Fibroblast of mammary gland (primary cell): Measurements from ENCODE around the gene FRAT2.
A peak's percentile ranks its signal among the peaks of the same experiment; 100 is the strongest.

Experiments
- DNase-seq: peaks from one replicate; pipeline ENCODE4 v3.0.0-alpha.2; 2010; ENCODE audit warnings: low read depth
- H3K4me3 ChIP-seq: 2 replicates; pipeline ENCODE4 v1.5.1; 2011; ENCODE audit warnings: low read depth, mild to moderate bottlenecking, low read length, moderate library complexity; ENCODE audit not compliant: control insufficient read depth
- TF ChIP-seq, protein P1 (sequence below): conservative IDR thresholded peaks from 2 replicates; pipeline ENCODE4 v1.5.1; 2011; ENCODE audit warnings: low read depth, low read length, inconsistent platforms; ENCODE audit not compliant: control insufficient read depth, insufficient read depth

Gene FRAT2

DNA sequence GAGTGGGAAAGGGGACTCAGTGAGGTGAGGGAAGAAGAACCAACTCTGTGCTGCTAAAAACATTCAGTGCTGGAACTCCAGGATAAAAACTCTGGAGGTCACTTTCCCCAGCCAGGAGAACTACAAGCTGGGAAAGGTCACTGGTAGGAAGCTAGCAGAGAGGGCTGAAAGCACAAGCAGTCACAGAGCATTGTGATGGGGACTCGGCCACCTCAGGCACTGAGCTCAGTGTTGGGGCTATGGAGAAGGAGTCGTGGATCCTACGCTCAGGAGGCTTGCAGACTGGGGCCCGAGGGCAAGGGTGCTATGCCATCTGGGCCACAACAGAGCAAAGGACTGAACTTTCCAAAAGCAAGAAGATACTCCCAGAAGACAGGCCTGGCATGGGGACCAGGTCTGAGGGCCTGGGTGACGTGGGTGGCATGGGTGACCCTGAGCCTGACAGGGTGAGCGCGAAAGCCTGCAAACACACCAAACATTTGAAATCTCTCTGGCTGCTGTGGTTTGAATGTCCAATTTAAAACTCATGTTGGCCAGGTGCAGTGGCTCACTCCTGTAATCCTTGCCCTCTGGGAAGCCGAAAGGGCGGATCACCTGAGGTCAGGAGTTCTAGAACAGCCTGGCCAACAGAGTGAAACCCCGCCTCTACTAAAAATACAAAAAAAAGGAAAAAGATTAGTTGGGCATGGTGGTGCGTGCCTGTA lies 32.3 kb downstream of the FRAT2 start:
- TF ChIP-seq, protein P1, sequence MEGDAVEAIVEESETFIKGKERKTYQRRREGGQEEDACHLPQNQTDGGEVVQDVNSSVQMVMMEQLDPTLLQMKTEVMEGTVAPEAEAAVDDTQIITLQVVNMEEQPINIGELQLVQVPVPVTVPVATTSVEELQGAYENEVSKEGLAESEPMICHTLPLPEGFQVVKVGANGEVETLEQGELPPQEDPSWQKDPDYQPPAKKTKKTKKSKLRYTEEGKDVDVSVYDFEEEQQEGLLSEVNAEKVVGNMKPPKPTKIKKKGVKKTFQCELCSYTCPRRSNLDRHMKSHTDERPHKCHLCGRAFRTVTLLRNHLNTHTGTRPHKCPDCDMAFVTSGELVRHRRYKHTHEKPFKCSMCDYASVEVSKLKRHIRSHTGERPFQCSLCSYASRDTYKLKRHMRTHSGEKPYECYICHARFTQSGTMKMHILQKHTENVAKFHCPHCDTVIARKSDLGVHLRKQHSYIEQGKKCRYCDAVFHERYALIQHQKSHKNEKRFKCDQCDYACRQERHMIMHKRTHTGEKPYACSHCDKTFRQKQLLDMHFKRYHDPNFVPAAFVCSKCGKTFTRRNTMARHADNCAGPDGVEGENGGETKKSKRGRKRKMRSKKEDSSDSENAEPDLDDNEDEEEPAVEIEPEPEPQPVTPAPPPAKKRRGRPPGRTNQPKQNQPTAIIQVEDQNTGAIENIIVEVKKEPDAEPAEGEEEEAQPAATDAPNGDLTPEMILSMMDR = no peak
- H3K4me3 ChIP-seq = no peak overlapping the region
- DNase-seq = no peak

DNA sequence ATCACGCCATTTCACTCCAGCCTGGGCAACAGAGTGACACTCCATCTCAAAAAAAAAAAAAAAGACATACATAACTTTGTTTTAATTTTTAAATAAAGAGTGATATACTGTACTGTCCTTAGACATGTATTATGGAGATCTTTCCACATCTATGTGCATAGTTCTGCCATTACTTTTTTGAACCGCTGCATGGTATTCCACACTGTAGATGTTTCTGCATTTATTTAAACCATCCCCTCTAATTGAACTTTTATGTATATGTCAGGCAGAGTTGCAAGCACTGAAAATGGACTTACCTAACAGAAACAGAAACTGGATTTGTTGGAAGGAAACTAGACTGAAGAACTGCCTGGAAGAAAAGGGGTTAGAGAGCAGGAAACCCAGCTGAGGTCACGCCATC lies 33.5 kb downstream of the FRAT2 start:
- TF ChIP-seq, protein P1 = no peak
- H3K4me3 ChIP-seq = no peak overlapping the region
- no peak for DNase-seq

DNA sequence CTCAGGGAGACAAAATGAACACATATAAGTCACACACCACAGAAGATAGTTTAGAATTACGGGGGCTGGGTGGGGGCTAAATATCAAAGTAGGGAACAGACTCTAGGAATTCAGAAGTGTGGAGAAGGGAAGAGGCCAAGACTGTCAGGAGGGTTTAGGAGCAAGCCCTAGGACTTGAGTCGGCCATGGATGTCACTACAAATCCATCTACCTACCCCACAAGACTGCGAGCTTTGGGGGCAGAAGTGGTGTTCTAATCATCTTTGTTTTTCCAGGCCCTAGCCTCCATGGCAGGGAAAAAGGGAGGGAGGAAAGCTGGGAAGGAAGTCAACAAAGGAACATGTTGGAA lies 36.3 kb downstream of the FRAT2 start:
- H3K4me3 ChIP-seq = no peak overlapping the region
- TF ChIP-seq, protein P1 = no peak
- no peak for DNase-seq

DNA sequence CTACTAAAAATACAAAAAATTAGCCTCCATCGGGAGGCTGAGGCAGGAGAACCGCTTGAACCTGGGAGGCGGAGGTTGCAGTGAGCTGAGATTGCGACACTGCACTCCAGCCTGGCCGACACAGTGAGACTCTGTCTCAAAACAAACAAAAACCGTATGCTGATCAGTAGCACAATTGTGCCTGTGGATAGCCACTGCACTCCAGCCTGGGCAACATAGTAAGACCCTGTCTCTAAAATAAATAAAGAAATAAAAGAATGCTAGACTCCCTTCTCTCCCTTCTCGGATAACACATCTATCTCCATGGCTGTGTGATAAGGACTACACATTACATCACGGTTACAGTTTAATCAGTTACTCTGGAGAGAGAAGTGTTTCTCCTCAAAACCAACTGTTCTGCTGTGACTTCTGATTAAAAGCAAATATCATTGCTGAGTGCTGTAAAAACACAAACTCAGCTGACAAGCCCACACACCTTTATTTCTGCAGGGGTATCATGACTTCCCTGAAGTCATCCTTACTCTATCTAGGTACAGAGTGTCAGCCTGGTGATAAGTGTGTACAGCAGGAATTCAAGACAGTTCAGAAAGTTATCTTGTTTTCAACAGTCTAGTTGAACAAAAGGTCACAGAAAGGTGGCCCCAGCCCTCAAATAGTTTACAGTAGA lies 36.8 kb downstream of the FRAT2 start:
- H3K4me3 ChIP-seq = no peak overlapping the region
- peak; percentile 10 for DNase-seq
- TF ChIP-seq, protein P1 = no peak

DNA sequence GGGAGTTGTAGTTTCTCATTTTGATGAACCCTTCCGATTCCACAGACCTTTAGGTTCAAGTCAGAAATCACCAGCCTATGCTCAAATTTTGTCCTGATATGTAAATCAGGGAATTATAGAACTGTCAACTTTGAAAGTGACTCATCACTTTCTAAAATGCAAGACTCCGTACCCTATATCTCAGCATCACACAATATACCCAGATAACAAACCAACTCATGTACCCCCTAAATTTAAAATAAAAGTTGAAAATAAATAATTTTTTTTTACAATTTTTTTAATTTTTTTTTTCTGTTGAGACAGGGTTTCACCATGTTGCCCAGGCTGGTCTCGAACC lies 41.7 kb downstream of the FRAT2 start:
- TF ChIP-seq, protein P1 = no peak
- no peak overlapping the region for H3K4me3 ChIP-seq

DNA sequence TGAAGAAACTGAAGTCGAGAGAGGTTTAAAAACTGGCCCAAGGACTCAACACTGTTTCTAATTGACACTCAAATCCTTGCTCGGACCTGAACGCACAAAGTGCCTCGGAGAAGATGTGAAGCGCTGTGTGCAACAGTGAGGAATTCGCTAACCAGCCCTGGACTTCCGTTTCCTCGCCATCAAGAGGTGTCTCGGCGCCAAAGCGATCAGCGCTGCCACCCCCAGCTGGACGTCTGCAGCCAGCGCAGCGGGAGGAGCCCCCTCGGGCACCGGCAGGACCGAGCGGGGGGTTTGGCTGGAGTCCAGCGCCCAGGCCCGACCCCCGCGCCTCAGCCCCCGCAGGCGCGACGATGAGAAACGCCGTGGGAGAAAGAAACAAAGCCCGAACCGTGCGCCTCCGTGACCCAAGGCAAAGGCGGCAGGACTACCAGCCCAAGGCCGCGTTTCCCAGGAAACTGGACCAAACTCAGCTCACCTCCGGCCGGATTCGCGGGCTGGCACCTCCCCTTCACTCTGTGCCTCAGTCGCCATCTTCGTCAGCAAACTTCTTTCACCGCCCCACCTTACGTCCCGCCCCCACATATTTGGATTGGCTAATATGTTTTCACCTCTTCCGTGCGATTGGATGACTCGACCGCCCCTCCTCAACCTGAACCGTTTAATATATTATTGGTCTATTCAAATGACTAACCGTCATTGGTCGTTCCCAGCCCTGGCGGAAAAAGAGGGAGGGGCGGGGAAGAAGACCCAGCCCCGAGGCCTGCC lies 42.2 kb downstream of the FRAT2 start, which contains the start of gene ARHGAP19:
ARHGAP19 (minus strand) TSS at position 541 of the 765 bp plus-strand sequence; CDS start at position 531, 10 bp downstream.
- DNase-seq = peak; percentile 98
- TF ChIP-seq, protein P1 = no peak
- H3K4me3 ChIP-seq = peak within 1 kb of the TSS; percentile 69

More for the DNA sequence above, 41.7 kb downstream of the FRAT2 start:
- no peak for DNase-seq
